HG03565 (cell line): ENCODE measurements around the gene ADAMTS17.
"Not testable (repeated sequence)": the region's sequence is repeated elsewhere in the genome, so short reads cannot be mapped to it uniquely, and the experiment has no call there.

ENCODE experiments used
- ATAC-seq: cut with Tn5 transposase; IDR thresholded peaks from one replicate; pipeline ENCODE4 v1.9.1; 2021; ENCODE audit warnings: mild to moderate bottlenecking, moderate library complexity; ENCODE audit not compliant: unreplicated experiment

Gene ADAMTS17

DNA sequence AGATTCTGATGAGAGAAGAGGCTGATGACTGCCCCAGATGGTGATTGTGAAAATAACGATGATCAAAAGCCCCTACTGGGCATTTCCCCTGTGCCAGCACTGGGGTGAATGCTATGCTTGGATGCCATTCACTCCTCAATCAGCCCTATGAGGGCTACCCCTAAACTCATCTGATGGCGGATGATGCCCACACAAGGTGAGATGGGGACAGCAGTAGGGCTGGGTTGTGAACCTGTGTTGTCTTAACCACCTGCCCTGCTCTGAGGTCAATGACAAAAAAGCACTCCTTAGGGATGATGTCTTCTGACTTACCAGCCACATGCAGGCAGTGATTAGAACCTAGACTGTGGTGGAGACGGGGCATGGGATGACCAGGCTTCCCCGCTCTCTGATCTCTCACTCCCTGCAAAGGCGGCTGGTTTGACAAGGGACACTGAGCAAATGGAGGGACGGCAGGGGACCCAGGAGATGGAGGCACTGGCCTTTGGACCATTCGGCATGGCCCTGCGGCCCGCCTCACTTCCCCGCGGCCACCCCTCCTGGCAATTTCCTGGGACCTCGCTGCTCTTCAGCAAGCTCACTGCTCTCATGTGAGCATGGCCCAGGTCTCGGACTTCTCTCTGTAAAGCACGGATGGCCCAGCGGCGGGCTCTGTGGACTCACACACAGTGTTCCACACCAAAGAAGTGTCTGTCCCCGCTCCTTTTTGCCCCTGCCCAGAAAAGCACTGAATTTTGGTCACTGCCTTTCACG is 357.1 kb downstream of the ADAMTS17 start:
- ATAC-seq, result no peak

DNA sequence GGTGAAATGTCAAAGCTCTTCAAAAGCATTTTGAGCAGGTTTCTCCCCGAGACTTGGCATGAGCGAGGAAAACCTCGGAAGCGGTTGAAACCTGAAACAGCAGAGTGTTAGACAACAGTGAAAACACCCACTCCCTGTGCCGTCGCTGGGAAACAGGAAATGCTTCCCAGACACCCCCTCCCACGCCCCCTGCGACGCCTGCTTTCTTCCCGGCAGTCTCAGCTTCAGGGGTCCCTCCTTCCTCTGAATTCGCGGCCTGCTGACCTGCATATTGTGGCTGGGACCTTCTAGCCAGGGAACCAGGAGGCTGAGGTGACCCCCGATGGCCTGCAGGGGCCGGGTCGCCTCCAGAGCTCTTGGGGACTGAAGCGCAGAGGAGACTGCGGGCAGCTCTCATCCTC is 357.9 kb downstream of the ADAMTS17 start:
- no peak for ATAC-seq

DNA sequence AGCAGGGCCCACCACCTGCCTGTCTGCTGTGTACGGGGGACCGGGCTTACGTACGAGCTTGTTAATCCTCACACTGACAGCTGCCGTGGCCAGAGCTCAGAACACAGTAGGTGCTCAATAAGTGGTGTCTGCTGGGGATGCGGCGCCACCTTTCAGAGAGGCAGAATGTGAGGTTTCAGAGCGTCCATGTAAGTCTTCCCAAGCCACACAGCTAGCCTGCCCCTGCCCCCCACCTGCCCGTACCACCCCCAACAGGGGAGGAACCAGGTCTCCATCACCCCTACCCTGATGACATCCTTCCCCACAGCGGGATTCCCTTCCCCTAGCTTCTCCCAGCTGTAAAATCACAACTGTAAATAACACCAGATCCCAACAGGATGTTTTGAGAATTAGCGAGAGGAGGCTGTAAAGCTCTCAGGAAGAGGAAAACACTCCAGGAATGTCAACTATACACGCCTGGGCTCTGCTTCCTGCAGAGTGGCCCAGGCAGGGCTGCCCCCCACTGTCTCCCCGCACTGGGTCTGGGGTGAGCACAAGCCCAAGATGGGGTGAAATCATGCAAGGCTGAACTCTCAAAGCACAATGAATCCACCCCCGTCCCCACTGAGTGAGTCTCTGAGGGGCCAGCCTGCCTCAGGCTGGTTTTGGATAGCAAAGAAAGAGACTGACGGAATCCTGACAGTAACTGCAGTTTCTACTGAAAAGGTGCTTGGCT is 358.4 kb downstream of the ADAMTS17 start:
- ATAC-seq, result no peak

DNA sequence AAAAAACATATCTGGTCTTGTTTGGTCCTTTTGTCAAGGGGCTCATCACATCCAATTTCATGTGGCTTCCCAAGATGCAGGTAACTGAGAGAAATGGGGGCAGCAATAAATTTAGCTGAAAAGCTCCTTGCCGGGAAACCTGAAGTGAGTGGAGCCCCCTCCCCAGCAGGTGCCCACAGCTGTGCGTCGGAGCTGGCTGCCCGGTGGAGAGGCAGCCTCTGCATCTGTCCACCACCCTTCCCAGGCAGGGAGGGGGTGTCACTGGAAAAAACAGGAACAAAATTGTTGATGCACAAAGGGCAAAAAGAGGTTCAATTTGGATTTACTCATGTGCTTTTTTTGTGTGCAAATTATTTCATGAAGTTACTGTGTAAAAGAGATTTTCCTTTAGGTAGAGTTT is 359.1 kb downstream of the ADAMTS17 start:
- ATAC-seq, result no peak

DNA sequence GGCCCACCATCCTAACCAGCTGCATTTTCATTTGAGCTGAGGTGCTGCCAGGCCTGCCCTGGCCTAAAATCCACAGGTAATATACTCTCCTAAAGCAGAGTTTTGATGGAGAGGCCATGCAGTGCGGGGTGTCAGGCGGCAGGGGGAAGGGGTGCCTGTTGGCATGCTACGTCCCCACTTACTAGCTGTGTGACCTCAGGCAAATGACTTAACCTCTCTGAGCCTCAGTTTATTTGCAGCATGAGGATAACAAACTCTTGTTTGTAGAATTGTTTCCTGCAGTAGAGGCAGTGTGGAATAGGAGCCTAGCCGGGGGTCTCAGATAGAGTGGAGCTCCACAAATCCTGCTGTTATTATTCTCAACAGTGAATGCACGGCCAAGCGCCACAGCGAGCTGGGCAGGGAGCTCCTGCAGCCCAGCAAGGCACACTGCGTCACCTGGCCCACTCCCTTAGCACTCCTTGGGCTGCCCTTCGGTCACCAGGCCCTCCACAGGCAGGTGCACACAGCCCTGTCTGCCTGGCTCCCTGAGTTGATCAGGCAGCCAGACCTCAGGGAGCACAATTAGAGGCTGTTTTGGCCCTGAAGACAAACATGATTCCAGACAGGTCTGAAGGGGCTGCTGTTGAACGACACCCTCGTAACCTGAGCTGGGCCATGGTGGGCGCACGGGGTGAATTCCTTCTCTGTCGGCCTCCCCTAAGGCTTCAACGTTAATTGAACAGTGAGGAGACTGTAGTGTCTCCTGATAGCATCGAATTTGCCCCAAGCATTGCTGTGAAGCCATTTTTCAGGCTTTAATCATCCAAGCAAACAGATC is 359.7 kb downstream of the ADAMTS17 start:
- ATAC-seq, result no peak

DNA sequence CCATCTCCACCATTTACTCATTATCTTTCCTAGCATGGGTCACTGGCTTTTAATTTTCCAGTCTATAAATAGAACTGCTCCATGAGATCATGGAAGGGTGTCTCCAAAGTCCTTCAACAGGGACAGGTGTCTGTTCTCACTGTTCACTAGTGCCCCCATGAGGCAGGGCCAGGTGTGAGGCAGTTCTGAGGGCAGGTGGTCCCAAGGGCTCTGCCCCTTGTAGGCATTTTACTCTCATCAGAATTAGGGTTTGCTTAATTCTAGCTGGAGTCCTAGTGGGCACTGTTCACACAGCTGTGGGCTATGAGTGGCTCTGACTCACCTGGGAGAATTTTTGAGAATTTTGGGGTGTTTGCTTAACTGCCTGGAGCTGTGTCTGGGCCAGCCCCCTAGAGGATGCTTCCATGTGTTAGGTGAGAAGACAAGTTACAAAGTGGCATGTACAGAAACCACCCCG is 360.6 kb downstream of the ADAMTS17 start:
- ATAC-seq, result no peak

DNA sequence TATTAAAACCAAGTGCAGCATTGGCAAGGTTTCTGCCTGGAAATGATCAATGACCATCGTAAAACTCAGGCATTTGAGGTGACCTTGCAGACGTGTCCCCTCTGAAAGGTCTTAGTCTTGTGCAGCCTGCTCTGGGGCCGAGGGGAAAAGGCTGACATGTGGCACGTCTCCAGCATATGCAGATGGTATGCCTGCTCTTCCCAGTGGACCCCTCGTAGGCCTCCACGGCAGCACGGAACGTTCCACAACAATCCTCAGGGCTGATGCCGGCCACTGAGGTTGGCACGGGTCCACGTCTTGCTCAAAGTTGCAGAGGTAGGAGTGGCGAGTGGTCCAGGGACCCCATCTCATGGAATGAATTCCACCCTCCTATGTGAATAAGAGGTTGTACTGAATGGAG is 361.0 kb downstream of the ADAMTS17 start:
- ATAC-seq, result no peak

DNA sequence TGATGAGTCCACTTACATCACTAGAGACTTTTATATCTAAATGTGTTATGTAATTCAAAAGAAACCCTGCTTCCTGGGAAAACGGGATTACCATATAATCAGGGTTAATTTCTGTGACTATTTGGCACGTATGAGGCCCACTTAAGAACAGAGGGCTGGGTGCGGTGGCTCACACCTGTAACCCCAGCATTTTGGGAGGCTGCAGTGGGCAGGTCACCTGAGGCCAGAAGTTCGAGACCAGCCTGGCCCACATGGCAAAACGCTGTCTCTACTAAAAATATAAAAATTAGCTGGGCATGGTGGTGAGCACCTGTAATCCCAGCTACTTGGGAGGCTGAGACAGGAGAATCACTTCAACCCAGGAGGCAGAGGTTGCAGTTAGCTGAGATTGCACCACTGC is 361.9 kb downstream of the ADAMTS17 start:
- not testable (repeated sequence) for ATAC-seq

DNA sequence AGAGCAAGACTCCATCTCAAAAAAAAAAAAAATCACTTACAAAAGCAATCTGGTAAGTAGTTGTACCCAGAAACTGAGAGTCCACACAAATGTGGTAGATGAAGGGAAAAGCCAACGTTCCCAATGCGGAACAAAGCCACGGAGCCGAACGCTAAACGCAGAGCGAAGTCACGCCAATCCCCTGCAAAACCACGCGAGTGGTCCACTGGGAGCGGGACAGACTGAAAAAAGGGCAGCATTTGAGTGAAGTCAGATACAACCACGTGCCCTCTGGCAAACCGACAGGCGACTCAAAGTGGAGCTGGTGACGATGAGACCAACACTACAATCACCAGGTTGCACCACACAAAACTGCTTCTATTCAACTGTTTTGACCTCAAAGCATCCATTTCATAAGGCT is 362.4 kb downstream of the ADAMTS17 start:
- no peak for ATAC-seq

DNA sequence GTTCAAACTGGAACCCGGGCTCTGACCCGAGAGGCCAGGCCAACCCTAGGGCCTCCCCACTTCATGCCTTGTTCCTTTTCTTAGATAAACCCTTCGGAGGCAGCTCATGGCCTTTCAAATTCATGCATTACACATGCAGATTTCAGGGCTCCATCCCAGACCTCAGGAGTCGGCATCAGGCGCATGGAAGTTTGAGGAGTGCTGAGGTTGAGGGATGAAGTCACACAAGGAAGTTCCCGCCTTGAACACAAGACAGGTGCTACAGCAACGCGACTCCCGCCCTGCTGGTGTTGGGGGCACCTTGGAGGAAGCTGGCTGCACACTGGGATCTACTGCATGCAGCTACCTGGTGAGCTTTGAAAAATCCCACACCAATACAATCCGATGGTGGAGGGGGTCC is 363.3 kb downstream of the ADAMTS17 start:
- no peak for ATAC-seq

DNA sequence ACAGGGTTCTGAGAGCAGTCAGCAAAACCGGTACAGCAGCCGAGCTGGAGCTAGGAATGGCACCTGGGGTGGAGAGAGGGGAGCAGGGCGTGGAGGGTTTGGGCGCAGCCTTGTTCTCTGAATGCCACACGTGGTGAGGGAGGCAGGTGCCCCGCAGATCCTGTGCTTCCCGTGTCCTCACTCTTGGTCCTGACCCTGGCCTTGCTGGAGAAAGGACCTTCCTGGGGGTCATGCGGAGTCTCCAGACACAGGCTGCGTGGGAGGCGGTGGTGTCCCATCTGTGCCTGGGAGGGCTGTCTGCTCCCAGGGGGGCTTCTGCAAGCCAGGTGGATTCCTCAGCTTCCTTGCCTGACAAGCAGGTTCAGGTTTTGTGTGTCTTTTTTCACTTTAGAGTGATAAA is 363.8 kb downstream of the ADAMTS17 start:
- no peak for ATAC-seq

DNA sequence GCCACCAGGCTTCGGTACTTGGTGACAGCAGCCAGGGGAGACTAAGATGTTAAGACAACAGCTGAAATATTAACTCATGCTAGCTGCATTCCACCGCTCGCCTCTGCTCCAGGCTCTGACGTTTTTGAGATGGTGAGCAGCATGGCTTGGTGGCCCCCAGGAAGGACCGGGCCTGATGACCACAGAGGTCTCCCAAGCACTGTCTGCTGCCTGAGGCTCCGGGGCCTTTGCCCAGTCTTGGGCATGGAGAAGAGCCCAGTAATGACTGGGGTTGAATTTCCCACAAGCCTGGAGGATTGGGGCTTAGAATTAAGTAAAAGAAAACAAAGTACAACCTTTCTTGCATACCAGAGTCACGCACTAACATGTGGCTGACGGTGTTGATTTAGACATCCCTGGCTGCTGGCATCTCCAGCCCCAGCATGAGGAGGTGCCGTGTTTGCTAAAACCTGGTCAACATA is 364.9 kb downstream of the ADAMTS17 start:
- ATAC-seq, result no peak

DNA sequence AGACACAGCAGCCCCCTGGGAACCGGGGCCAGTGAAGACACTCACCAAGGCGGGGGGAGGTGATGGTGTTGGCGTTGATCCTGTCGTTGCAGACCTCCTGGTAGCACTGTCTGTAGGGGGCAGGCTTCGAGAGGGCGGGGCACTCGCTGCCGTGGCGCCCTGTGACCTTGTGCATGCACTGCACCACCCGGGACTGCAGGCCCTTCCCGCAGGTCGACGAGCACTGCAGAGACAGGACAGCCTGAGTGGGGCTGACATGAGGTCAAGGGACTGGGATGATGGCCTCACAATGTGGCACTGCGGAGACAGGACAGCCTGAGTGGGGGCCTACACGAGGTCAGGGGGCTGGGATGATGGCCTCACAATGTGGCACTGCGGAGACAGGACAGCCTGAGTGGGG is 365.8 kb downstream of the ADAMTS17 start:
- ATAC-seq, result no peak

DNA sequence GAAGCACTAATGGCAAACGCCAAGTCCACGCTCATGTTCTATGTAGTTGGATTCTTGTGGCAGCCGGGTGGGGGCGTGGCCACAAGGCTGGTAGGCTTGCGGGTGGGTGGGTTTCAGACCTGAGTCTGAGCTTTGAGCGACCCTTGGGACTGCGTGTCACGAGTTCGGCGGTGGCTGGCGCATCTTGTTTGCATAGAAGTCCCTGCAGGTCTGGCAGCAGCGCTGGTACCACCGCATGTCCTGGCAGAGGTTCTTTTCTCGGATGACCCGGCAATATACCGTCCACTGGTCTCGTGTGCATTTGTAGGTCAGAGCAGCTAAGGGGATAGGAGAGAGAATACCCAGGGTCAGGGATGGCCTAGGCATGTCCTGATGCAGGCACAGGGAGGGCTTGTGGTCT is 367.5 kb downstream of the ADAMTS17 start:
- no peak for ATAC-seq

DNA sequence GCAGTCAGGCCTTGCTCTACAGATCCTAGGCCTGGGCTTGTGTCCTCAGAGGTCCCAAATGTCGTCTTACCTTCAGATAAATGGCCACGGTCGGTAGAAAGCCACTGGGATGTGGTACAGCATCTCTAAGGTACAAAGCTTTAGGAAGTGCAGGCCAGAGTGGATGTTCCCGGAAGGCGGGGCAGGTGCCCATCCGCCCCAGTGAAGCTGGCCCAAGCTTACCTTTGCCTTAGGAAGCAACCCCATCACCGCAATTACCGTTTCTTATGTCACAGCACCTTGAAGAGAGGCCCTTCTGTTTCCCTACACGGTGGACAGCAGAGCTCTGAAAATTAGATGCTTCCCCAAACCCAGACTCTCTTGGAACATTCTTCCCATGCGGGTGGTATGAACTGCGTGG is 368.4 kb downstream of the ADAMTS17 start:
- no peak for ATAC-seq

DNA sequence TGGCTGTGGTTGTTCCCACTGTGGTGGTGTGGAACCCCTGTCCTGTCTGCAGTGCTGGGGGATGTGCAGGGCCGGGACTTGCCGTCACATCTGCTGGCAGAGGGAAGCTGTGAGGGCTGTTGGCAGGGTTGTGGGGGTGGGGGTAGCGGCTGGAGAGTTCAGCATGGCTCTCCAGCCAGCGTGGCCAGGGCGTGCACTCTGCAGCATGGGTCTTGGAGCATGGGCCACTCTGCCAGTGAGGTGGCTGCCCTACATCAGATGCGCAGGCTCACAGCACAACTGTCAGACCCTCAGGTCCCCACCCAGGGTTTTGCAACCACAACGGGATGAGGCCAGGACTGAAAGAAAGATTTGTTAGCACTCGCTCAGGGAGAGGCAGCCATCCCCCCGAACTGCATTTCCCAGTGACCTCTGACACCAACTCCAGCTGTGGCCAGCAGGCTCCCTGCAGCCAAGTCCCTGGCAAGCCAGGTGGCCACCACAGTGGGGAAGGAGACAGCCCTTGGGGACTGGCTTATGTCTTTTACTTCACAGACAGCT is 370.8 kb downstream of the ADAMTS17 start:
- ATAC-seq, result no peak

DNA sequence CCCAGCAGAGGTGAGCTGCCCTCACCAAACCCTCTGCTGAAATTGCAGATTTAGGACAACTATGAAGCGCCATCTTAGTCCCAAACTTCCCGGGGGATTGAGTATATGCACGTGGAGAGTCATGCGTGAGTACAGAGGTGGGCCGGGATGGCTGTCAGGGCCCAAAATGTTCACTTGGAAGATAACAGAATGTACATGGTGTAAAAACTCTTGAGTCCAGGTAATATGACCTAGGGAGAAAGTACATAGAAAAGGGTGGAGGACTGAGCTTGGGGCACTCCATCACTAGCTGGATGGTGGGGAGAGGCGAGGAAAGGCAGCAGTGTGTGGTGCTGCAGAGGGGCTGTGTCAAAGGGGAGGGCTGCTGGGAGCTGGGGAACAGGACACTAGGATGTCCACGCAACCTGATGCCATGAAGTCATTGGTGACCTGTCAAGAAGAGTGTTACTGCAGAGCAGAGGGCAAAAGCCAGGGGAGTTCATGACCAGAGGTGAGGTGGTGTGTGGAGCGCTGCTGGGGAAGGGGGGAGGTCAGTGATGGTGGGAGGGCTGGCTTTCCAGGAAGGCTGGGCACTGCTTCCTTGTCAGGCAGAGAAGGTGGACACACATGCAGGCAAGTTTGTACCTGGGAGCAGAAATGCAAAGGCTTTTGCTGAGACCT is 372.4 kb downstream of the ADAMTS17 start:
- ATAC-seq, result no peak

DNA sequence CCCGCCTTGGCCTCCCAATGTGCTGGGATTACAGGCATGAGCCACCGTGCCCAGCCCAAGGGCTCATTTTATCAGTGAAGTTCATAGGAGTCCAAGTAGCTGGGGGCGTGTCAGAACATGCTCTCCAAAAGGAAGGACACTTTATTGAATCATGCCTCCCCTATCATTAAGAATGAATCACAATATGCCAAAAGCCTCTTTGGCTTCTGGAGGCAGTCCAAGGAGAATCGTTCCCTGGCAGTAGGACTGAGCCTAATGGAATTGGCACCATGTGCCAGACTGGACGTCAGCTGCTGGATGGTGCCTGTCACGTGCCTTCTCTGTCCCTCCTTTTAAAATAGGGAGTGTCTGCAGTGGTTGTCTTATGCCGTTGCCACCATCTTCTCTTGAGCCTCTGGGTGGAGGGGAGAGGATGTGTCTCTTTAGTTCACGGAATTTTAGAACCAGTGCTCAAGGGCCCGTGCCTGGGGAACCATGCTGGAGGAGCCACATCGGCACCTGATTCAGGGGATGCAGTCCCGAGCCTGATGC is 373.9 kb downstream of the ADAMTS17 start:
- no peak for ATAC-seq

DNA sequence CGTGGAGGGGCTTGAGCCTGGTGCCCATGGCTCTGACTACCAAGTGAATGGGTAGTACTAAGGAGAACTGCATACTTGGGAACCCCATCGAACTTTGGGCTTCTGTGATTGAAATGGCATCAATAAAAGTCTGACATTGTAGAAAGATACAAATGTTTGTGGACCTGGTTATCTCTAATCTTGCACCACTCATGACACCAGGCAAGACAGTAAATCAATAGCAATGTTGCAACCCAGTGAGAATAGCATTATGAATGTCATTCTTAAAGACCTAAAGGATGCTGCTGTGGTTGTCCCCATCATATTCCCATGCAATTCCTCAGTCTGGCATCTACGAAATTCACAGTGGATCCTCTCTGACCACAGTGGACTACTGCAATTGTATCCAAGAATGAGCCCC is 375.0 kb downstream of the ADAMTS17 start:
- ATAC-seq, result no peak

DNA sequence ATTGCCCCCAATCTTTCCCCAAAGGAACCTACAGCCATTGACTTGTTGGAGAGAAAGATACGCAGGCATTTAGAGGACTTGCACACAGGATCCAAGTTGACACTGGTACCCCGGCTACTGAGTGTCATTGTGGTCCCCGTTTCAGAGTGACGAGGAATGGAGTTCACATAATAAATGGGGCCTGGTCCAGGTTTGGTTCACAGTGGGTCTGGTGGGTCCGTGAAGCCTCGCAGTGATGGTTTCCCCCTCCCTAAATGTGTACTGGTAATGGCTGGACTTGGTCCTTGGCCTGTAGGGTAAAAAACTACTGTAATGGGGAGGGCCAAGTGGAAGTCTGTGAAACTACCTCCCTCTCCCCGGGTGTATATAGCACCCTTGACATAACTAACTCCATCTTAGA is 376.4 kb downstream of the ADAMTS17 start:
- ATAC-seq, result no peak
